K562 (cell line): ENCODE measurements around the gene FAM72D.
"Not testable (repeated sequence)": the region's sequence is repeated elsewhere in the genome, so short reads cannot be mapped to it uniquely, and the experiment has no call there.

Source experiments
- CTCF ChIP-seq, 3 experiments: IDR thresholded peaks in 2 of 3; conservative IDR thresholded peaks in 1 of 3; 2 replicates each; pipeline ENCODE4 v1.5.1; 2011 to 2012; ENCODE audit warnings: low read length in 3 of 3, mild to moderate bottlenecking in 3 of 3, control low read depth in 2 of 3, improper control_type of control experiment in 1 of 3, inconsistent platforms in 1 of 3, low read depth in 1 of 3, mixed read lengths in 1 of 3, moderate library complexity in 1 of 3; ENCODE audit not compliant: insufficient read depth in 2 of 3
- EP300 ChIP-seq: IDR thresholded peaks from 2 replicates; pipeline ENCODE4 v1.6.1; 2012; ENCODE audit warnings: low read length, improper control_type of control experiment
- ESRRA ChIP-seq: fragments of 450-650 bp; IDR thresholded peaks from 2 replicates; pipeline ENCODE4 v1.6.1; 2014; ENCODE audit warnings: low read depth, mild to moderate bottlenecking, moderate library complexity, borderline replicate concordance
- FOXA3 ChIP-seq, 2 experiments: fragments of 450-650 bp in 1 of 2; sonication (generic) in 1 of 2; formaldehyde crosslinking; IDR thresholded peaks in 1 of 2; conservative IDR thresholded peaks in 1 of 2; 2 replicates each; pipeline versions ENCODE4 v1.4.0 to v1.8.0; 2020 to 2022; ENCODE audit warnings: mild to moderate bottlenecking in 2 of 2, missing genetic modification reagents in 1 of 2
- KDM4B ChIP-seq, 2 experiments: fragments of 450-650 bp in 1 of 2; sonication (generic) in 1 of 2; IDR thresholded peaks; 2 replicates each; pipeline ENCODE4 v1.6.1; 2016 to 2017; ENCODE audit warnings: borderline replicate concordance in 2 of 2, antibody characterized with exemption in 1 of 2, low read depth in 1 of 2, mild to moderate bottlenecking in 1 of 2
- NFXL1 ChIP-seq: fragments of 450-650 bp; formaldehyde crosslinking; IDR thresholded peaks from 2 replicates; pipeline ENCODE4 v1.4.0; 2021; ENCODE audit warnings: mild to moderate bottlenecking
- RAD51 ChIP-seq: fragments of 450-650 bp; IDR thresholded peaks from 2 replicates; pipeline ENCODE4 v1.7.1; 2016; ENCODE audit warnings: low read depth, mild to moderate bottlenecking, borderline replicate concordance
- SRSF1 ChIP-seq: fragments of 200-400 bp; formaldehyde crosslinking; IDR thresholded peaks from 2 replicates; pipeline ENCODE4 v1.6.1; 2017; ENCODE audit warnings: mild to moderate bottlenecking, low read depth, low read length, moderate library complexity
- STAG1 ChIP-seq: sonication (generic); formaldehyde crosslinking; IDR thresholded peaks from 2 replicates; pipeline ENCODE4 v1.5.0; 2020; ENCODE audit warnings: missing genetic modification reagents, borderline replicate concordance
- ZNF134 ChIP-seq: fragments of 250-450 bp; sonication (Bioruptor Pico); conservative IDR thresholded peaks from 2 replicates; pipeline ENCODE4 v1.4.0; 2020
- ZNF41 ChIP-seq: fragments of 250-450 bp; sonication (Bioruptor Pico); conservative IDR thresholded peaks from 2 replicates; pipeline ENCODE4 v1.4.0; 2020; ENCODE audit warnings: mild to moderate bottlenecking
- ZZZ3 ChIP-seq: fragments of 450-650 bp; IDR thresholded peaks from 2 replicates; pipeline ENCODE4 v1.6.1; 2016; ENCODE audit warnings: antibody characterized with exemption, mild to moderate bottlenecking, moderate library complexity

- TF ChIP-seq EP300; ZZZ3; CTCF (IDR thresholded peaks at IDR 0.05 in 2 of 3, conservative IDR thresholded peaks at IDR 0.05 in 1 of 3; ENCODE audit: insufficient read depth in 2 of 3, low read depth in 1 of 3, low read length in 3 of 3); FOXA3 (CRISPR knock-in tag; conservative IDR thresholded peaks at IDR 0.05 in 1 of 2, IDR thresholded peaks at IDR 0.05 in 1 of 2); KDM4B (IDR thresholded peaks at IDR 0.05; ENCODE audit: borderline replicate concordance in 2 of 2, low read depth in 1 of 2); ZNF134 (CRISPR knock-in tag); NFXL1 (CRISPR knock-in tag); ZNF41 (CRISPR knock-in tag); STAG1 (CRISPR knock-in tag); RAD51; SRSF1; ESRRA: not testable (repeated sequence)
Observed at GRCh38 chr1:145112703-145113102, 16.9 kb downstream of the FAM72D start.
